Osteocyte (in vitro differentiated cells): Measurements from ENCODE around the gene DCUN1D5. TPM values are rescaled to one million over a fixed set of nuclear protein-coding genes. Genes with fewer than 3 reads are reported as not detected.

Source experiments
- DNase-seq: peaks from one replicate; pipeline ENCODE4 v3.0.0; 2021; ENCODE audit warnings: mixed read lengths; ENCODE audit not compliant: unreplicated experiment; ENCODE audit errors: extremely low spot score
- H3K27ac Mint-ChIP-seq: one replicate; pipeline ENCODE4 v1.8.0; 2021; ENCODE audit warnings: mild to moderate bottlenecking, mixed read lengths; ENCODE audit not compliant: unreplicated experiment
- H3K27me3 Mint-ChIP-seq: one replicate; pipeline ENCODE4 v1.8.0; 2021; ENCODE audit warnings: mixed read lengths; ENCODE audit not compliant: unreplicated experiment
- H3K36me3 Mint-ChIP-seq: one replicate; pipeline ENCODE4 v1.8.0; 2021; ENCODE audit warnings: mixed read lengths; ENCODE audit not compliant: unreplicated experiment
- H3K4me1 Mint-ChIP-seq: one replicate; pipeline ENCODE4 v1.8.0; 2021; ENCODE audit warnings: mixed read lengths; ENCODE audit not compliant: unreplicated experiment
- H3K4me3 Mint-ChIP-seq: one replicate; pipeline ENCODE4 v1.8.0; 2021; ENCODE audit warnings: mild to moderate bottlenecking, moderate library complexity, mixed read lengths; ENCODE audit not compliant: unreplicated experiment
- H3K9me3 Mint-ChIP-seq: one replicate; pipeline ENCODE4 v1.8.0; 2021; ENCODE audit warnings: mixed read lengths; ENCODE audit not compliant: unreplicated experiment
- total RNA-seq: library from RNA; stranded (reverse); gene quantifications from 2 replicates; pipeline ENCODE4 v1.2.1, GENCODE V29; 2021
- TF ChIP-seq, protein P1 (sequence below): fragments of 200-600 bp; sonication (generic); IDR thresholded peaks from 2 replicates; pipeline ENCODE4 v1.5.0; 2021; ENCODE audit warnings: antibody characterized with exemption, mild to moderate bottlenecking, moderate library complexity

Gene DCUN1D5
- total RNA-seq, 1 donor from 2014 or later, result 29.1 TPM

GRCh38 chr11:103024086-103024485 lies 67.9 kb downstream of the DCUN1D5 start:
- DNase-seq, result no peak
- TF ChIP-seq, protein P1, sequence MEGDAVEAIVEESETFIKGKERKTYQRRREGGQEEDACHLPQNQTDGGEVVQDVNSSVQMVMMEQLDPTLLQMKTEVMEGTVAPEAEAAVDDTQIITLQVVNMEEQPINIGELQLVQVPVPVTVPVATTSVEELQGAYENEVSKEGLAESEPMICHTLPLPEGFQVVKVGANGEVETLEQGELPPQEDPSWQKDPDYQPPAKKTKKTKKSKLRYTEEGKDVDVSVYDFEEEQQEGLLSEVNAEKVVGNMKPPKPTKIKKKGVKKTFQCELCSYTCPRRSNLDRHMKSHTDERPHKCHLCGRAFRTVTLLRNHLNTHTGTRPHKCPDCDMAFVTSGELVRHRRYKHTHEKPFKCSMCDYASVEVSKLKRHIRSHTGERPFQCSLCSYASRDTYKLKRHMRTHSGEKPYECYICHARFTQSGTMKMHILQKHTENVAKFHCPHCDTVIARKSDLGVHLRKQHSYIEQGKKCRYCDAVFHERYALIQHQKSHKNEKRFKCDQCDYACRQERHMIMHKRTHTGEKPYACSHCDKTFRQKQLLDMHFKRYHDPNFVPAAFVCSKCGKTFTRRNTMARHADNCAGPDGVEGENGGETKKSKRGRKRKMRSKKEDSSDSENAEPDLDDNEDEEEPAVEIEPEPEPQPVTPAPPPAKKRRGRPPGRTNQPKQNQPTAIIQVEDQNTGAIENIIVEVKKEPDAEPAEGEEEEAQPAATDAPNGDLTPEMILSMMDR, result no peak
- Mint-ChIP-seq H3K36me3 (peaks cover 3% of the 10 kb centered on the region), H3K4me1 (peaks cover 9% of the 10 kb centered on the region), H3K27me3 (no peaks in the 10 kb centered on the region), H3K4me3 (no peak overlapping the region), H3K9me3 (peaks cover 8% of the 10 kb centered on the region), H3K27ac (peak overlapping the region; percentile 52)

GRCh38 chr11:103016031-103016430 lies 75.9 kb downstream of the DCUN1D5 start:
- no peaks in the 10 kb centered on the region for H3K27me3 Mint-ChIP-seq
- peaks cover 8% of the 10 kb centered on the region for H3K9me3 Mint-ChIP-seq
- H3K4me3 Mint-ChIP-seq, result no peak overlapping the region
- H3K4me1 Mint-ChIP-seq, result peaks cover 22% of the 10 kb centered on the region
- H3K36me3 Mint-ChIP-seq, result peaks cover under 1% of the 10 kb centered on the region
- H3K27ac Mint-ChIP-seq, result no peak overlapping the region
- DNase-seq, result no peak
- TF ChIP-seq, protein P1, result no peak

DNA sequence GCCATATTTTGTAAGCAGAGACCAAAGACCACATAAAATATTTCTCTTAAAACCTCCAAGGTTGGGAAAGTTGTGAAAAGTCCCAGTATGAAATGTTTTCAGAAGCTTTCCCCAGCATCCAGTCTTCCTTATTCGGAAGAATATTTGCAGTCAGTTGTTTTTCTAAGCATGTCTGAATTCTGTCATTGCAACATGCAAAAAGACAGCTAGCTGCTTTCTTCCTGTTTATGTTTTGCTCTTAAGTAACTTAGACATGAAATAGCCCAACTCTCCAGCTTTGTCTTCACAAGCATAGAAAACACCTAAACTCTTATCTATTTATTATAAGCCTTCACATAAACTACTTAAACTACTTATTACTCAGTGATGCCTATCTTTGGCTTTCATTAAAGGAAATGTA lies 78.5 kb downstream of the DCUN1D5 start:
- no peak for DNase-seq

More for the DNA sequence above, 78.5 kb downstream of the DCUN1D5 start:
- Mint-ChIP-seq H3K27ac (peak overlapping the region; percentile 74), H3K4me3 (no peak overlapping the region), H3K36me3 (peaks cover 3% of the 10 kb centered on the region), H3K9me3 (peaks cover 18% of the 10 kb centered on the region), H3K27me3 (no peaks in the 10 kb centered on the region), H3K4me1 (peaks cover 22% of the 10 kb centered on the region)
- TF ChIP-seq, protein P1, result no peak

Other genes starting within 250 kb of the DCUN1D5 start
- gene MMP3, start 248.6 kb downstream of the DCUN1D5 start, total RNA-seq, result not detected in 2 replicates
- not detected in 2 replicates for gene MMP12, start 217.2 kb downstream of the DCUN1D5 start, total RNA-seq
- gene MMP13, start 136.4 kb downstream of the DCUN1D5 start, total RNA-seq, result 0.21 and 0.39 TPM in 2 replicates
- gene DYNC2H1, start 17.3 kb upstream of the DCUN1D5 start, total RNA-seq, result 22.6 and 23.4 TPM in 2 replicates